Keratinocyte (primary cell): Measurements from ENCODE around the gene EPHA2.

ENCODE experiments used
- CTCF ChIP-seq, 3 experiments: IDR thresholded peaks in 1 of 3; conservative IDR thresholded peaks in 1 of 3; optimal IDR thresholded peaks in 1 of 3; 2 replicates in 2 of 3; 3 replicates in 1 of 3; pipeline versions ENCODE3 to v1.5.1; 2011; ENCODE audit warnings: low read length in 3 of 3, mild to moderate bottlenecking in 3 of 3, moderate library complexity in 2 of 3, control low read depth in 1 of 3, inconsistent platforms in 1 of 3; ENCODE audit not compliant: insufficient read depth in 2 of 3; ENCODE audit errors: extremely low read depth in 1 of 3
- EZH2 ChIP-seq: IDR thresholded peaks from one replicate; pipeline ENCODE4 v1.6.1; 2012; ENCODE audit warnings: inconsistent platforms, mild to moderate bottlenecking, low read length, moderate library complexity

GRCh38 chr1:16202281-16203210 is 46.7 kb upstream of the EPHA2 start:
- TF ChIP-seq CTCF (optimal IDR thresholded peaks at IDR 0.05 in 1 of 3, IDR thresholded peaks at IDR 0.05 in 1 of 3, conservative IDR thresholded peaks at IDR 0.05 in 1 of 3; ENCODE audit: extremely low read depth in 1 of 3, insufficient read depth in 2 of 3, low read length in 3 of 3), result no peak
- no peak for TF ChIP-seq EZH2
